ENCODE results near the gene FUT8.

FUT8 gene

GRCh38 chr14:65410640-65411039 lies 1.9 kb upstream of the FUT8 start:
- no peak for TF ChIP-seq RAD21 (IDR thresholded peaks at IDR 0.05; ENCODE audit: low read depth)
- TF ChIP-seq CREB1 (IDR thresholded peaks at IDR 0.05; ENCODE audit: low read depth) = no peak
- no peak for TF ChIP-seq MAX (IDR thresholded peaks at IDR 0.05)
- TF ChIP-seq TCF12 (IDR thresholded peaks at IDR 0.05; ENCODE audit: low read depth) = no peak
- TF ChIP-seq ZBTB7A (IDR thresholded peaks at IDR 0.05; ENCODE audit: low read depth) = no peak
- TF ChIP-seq EGR1 (IDR thresholded peaks at IDR 0.05) = no peak
- no peak for TF ChIP-seq TEAD4 (IDR thresholded peaks at IDR 0.05)
- TF ChIP-seq USF1 (IDR thresholded peaks at IDR 0.05) = no peak
- TF ChIP-seq CEBPB (IDR thresholded peaks at IDR 0.05) = no peak
- no peak for TF ChIP-seq FOXM1 (IDR thresholded peaks at IDR 0.05; ENCODE audit: borderline replicate concordance, low read depth)
- TF ChIP-seq NFIC (IDR thresholded peaks at IDR 0.05) = no peak

- TF ChIP-seq RAD21 (IDR thresholded peaks at IDR 0.05; ENCODE audit: low read depth) (no peak), EGR1 (IDR thresholded peaks at IDR 0.05) (no peak), TCF12 (IDR thresholded peaks at IDR 0.05; ENCODE audit: low read depth) (no peak), TAF1 (IDR thresholded peaks at IDR 0.05; ENCODE audit: low read depth) (peak; percentile 54; the same call in 1 of the 2 replicates), NFIC (IDR thresholded peaks at IDR 0.05) (no peak), EP300 (IDR thresholded peaks at IDR 0.05; ENCODE audit: borderline replicate concordance) (no peak), TEAD4 (IDR thresholded peaks at IDR 0.05) (no peak)
Observed at GRCh38 chr14:65411656-65412031, 886 bp upstream of the FUT8 start.

- TF ChIP-seq MAX (IDR thresholded peaks at IDR 0.05) (peak; percentile 1), ZBTB7A (IDR thresholded peaks at IDR 0.05; ENCODE audit: low read depth) (peak; percentile 78), USF1 (IDR thresholded peaks at IDR 0.05) (0 out of 2 replicates have a peak, but pooled peaks have one; percentile 7), TAF1 (IDR thresholded peaks at IDR 0.05; ENCODE audit: low read depth) (no peak)
Observed at GRCh38 chr14:65412856-65413738, 567 bp downstream of the FUT8 start.

GRCh38 chr14:65413739-65414045 lies 1.2 kb downstream of the FUT8 start:
- TF ChIP-seq TCF12 (IDR thresholded peaks at IDR 0.05; ENCODE audit: low read depth) (no peak), TAF1 (IDR thresholded peaks at IDR 0.05; ENCODE audit: low read depth) (no peak)

- TF ChIP-seq RAD21 (IDR thresholded peaks at IDR 0.05; ENCODE audit: low read depth) = peak; percentile 66
- TF ChIP-seq EGR1 (IDR thresholded peaks at IDR 0.05) = no peak
Observed at GRCh38 chr14:65414961-65415589, 2.5 kb downstream of the FUT8 start.

GRCh38 chr14:65415613-65416012 lies 3.1 kb downstream of the FUT8 start:
- TF ChIP-seq EP300 (IDR thresholded peaks at IDR 0.05; ENCODE audit: borderline replicate concordance) (no peak), TCF12 (IDR thresholded peaks at IDR 0.05; ENCODE audit: low read depth) (no peak), YY1 (IDR thresholded peaks at IDR 0.05; ENCODE audit: low read depth) (no peak), MAX (IDR thresholded peaks at IDR 0.05) (no peak), TEAD4 (IDR thresholded peaks at IDR 0.05) (no peak), USF1 (IDR thresholded peaks at IDR 0.05) (no peak), FOXM1 (IDR thresholded peaks at IDR 0.05; ENCODE audit: borderline replicate concordance, low read depth) (no peak), NFIC (IDR thresholded peaks at IDR 0.05) (no peak), RAD21 (IDR thresholded peaks at IDR 0.05; ENCODE audit: low read depth) (no peak), CREB1 (IDR thresholded peaks at IDR 0.05; ENCODE audit: low read depth) (no peak), CEBPB (IDR thresholded peaks at IDR 0.05) (no peak), EGR1 (IDR thresholded peaks at IDR 0.05) (no peak), ZBTB7A (IDR thresholded peaks at IDR 0.05; ENCODE audit: low read depth) (no peak), REST (IDR thresholded peaks at IDR 0.05; ENCODE audit: low read depth) (no peak), TAF1 (IDR thresholded peaks at IDR 0.05; ENCODE audit: low read depth) (no peak)

- TF ChIP-seq REST (IDR thresholded peaks at IDR 0.05; ENCODE audit: low read depth) = no peak
- TF ChIP-seq CREB1 (IDR thresholded peaks at IDR 0.05; ENCODE audit: low read depth) = no peak
- TF ChIP-seq MAX (IDR thresholded peaks at IDR 0.05) = no peak
- no peak for TF ChIP-seq NFIC (IDR thresholded peaks at IDR 0.05)
- no peak for TF ChIP-seq ZBTB7A (IDR thresholded peaks at IDR 0.05; ENCODE audit: low read depth)
- no peak for TF ChIP-seq TAF1 (IDR thresholded peaks at IDR 0.05; ENCODE audit: low read depth)
- TF ChIP-seq YY1 (IDR thresholded peaks at IDR 0.05; ENCODE audit: low read depth) = no peak
- TF ChIP-seq EGR1 (IDR thresholded peaks at IDR 0.05) = no peak
Observed at GRCh38 chr14:65419593-65420252, 7.2 kb downstream of the FUT8 start.

Data from Ishikawa (cell line).